HepG2 (cell line): Measurements from ENCODE around the gene APOA1. TPM values are rescaled to one million over a fixed set of nuclear protein-coding genes. Genes with fewer than 3 reads are reported as not detected.

Experiments
- ADNP ChIP-seq: sonication (generic); formaldehyde crosslinking; IDR thresholded peaks from 2 replicates; pipeline ENCODE4 v1.4.0; 2020; ENCODE audit warnings: missing genetic modification reagents
- HDAC1 ChIP-seq: sonication (generic); formaldehyde crosslinking; IDR thresholded peaks from 2 replicates; pipeline ENCODE4 v1.5.1; 2020; ENCODE audit warnings: mild to moderate bottlenecking, missing genetic modification reagents
- MIER3 ChIP-seq: IDR thresholded peaks from 2 replicates; pipeline ENCODE4 v1.6.1; 2016; ENCODE audit warnings: missing compliant biosample characterization, borderline replicate concordance
- NFKB2 ChIP-seq: sonication (generic); formaldehyde crosslinking; IDR thresholded peaks from 2 replicates; pipeline ENCODE4 v1.4.0; 2020; ENCODE audit warnings: missing genetic modification reagents, borderline replicate concordance
- PITX1 ChIP-seq: sonication (generic); formaldehyde crosslinking; IDR thresholded peaks from 2 replicates; pipeline ENCODE4 v1.5.1; 2020; ENCODE audit warnings: mild to moderate bottlenecking, missing genetic modification reagents
- POLR2A ChIP-seq, 2 experiments: IDR thresholded peaks; 2 replicates each; pipeline ENCODE4 v1.6.1; 2011; ENCODE audit warnings: low read depth in 2 of 2, low read length in 2 of 2, mild to moderate bottlenecking in 1 of 2, moderate library complexity in 1 of 2; ENCODE audit not compliant: insufficient read depth in 1 of 2
- ZFP37 ChIP-seq: sonication (generic); formaldehyde crosslinking; IDR thresholded peaks from 2 replicates; pipeline ENCODE4 v1.4.0; 2020; ENCODE audit warnings: missing genetic modification reagents, borderline replicate concordance
- ZKSCAN1 ChIP-seq: fragments of 150-350 bp; IDR thresholded peaks from 2 replicates; pipeline ENCODE4 v1.6.1; 2014; ENCODE audit warnings: low read length
- ZMYM3 ChIP-seq: sonication (generic); formaldehyde crosslinking; IDR thresholded peaks from 2 replicates; pipeline ENCODE4 v1.5.1; 2020; ENCODE audit warnings: mild to moderate bottlenecking, missing genetic modification reagents
- ZNF563 ChIP-seq: sonication (generic); formaldehyde crosslinking; IDR thresholded peaks from 2 replicates; pipeline ENCODE4 v1.8.0; 2022; ENCODE audit warnings: mild to moderate bottlenecking, moderate library complexity, missing genetic modification reagents
- ZNF644 ChIP-seq: IDR thresholded peaks from 2 replicates; pipeline ENCODE4 v1.6.1; 2016; ENCODE audit warnings: low read depth
- polyA plus RNA-seq, 8 experiments: library from polyadenylated mRNA; depleted of rRNA in 3 of 8; stranded (reverse) in 7 of 8; unstranded in 1 of 8; fragments of >200 nt; fragmentation: Illumina TruSeq in 4 of 8; extraction: Trizol in 4 of 8; gene quantifications; 2 replicates each; pipeline versions ENCODE4 v1.2.1 to v1.2.3, GENCODE V29; 2011 to 2016; ENCODE audit warnings: low read depth in 4 of 8, missing spikeins in 1 of 8, mixed read lengths in 1 of 8; ENCODE audit not compliant: insufficient read depth in 1 of 8
- total RNA-seq, 5 experiments: library from RNA; depleted of rRNA; stranded (reverse); fragments of >200 nt; fragmentation: Illumina TruSeq; extraction: Trizol; gene quantifications; 2 replicates each; pipeline ENCODE4 v1.2.3, GENCODE V29; 2016; ENCODE audit warnings: low read depth in 1 of 5
- TF ChIP-seq, protein P1 (sequence below): sonication (generic); formaldehyde crosslinking; IDR thresholded peaks from 2 replicates; pipeline ENCODE4 v1.4.0; 2020; ENCODE audit warnings: missing genetic modification reagents
- TF ChIP-seq, protein P2 (sequence below), 2 experiments: IDR thresholded peaks; 2 replicates each; pipeline ENCODE4 v1.6.1; 2011 to 2012; ENCODE audit warnings: low read length in 2 of 2, borderline replicate concordance in 1 of 2, low read depth in 1 of 2, mild to moderate bottlenecking in 1 of 2, moderate library complexity in 1 of 2
- TF ChIP-seq, protein P3 (sequence below): IDR thresholded peaks from 2 replicates; pipeline ENCODE4 v1.6.1; 2012; ENCODE audit warnings: inconsistent platforms
- TF ChIP-seq, protein P4 (sequence below): sonication (generic); formaldehyde crosslinking; IDR thresholded peaks from 2 replicates; pipeline ENCODE4 v1.8.1; 2023; ENCODE audit warnings: missing genetic modification reagents, mild to moderate bottlenecking, borderline replicate concordance
- TF ChIP-seq, protein P5 (sequence below): sonication (generic); formaldehyde crosslinking; conservative IDR thresholded peaks from 2 replicates; pipeline ENCODE4 v1.8.0; 2022; ENCODE audit warnings: low read depth, missing genetic modification reagents
- TF ChIP-seq, protein P6 (sequence below): sonication (generic); formaldehyde crosslinking; IDR thresholded peaks from 2 replicates; pipeline ENCODE4 v1.5.0; 2020; ENCODE audit warnings: mild to moderate bottlenecking, missing genetic modification reagents

The APOA1 gene
- total and polyA plus RNA-seq, 2 of the 13 experiments (the other 11 are each of a cell fraction or from before 2014, with no cell fraction given): 1,973 to 5,485 TPM

DNA sequence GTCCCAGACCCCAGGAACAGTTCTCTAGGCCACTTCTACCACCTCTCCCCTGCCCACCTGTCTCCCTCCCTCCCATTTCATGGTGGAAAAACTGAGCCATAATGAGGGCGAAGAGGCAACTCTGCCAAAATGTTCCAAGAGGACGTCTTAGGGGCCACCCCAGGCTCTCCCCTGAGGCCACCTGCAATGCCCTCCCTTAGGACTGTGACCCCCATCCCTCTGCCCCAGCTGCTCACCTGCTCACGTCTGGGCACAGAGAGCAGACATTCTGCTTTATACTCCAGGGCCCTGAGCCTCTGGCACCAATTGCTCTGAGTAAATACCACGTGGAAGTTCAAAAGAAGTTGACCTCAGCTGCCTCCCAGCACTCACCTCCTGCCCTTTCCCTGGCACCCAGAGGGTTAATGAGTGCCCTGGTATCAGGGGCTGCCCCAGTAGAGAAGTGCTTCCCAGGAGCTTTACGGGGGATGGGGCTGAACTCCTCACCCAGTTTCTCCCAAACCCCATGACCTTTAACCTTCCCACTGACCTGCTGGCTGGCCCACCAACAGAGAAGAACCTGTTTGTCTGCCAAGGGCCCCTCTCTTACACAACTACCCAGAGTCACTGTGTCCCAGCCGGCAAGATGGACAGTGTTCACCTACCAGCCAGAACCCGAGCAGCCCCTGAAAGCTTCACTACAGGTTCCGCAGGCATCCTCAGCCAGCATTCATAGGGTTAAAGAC lies 45.1 kb downstream of the APOA1 start (continued):
- TF ChIP-seq, protein P1, sequence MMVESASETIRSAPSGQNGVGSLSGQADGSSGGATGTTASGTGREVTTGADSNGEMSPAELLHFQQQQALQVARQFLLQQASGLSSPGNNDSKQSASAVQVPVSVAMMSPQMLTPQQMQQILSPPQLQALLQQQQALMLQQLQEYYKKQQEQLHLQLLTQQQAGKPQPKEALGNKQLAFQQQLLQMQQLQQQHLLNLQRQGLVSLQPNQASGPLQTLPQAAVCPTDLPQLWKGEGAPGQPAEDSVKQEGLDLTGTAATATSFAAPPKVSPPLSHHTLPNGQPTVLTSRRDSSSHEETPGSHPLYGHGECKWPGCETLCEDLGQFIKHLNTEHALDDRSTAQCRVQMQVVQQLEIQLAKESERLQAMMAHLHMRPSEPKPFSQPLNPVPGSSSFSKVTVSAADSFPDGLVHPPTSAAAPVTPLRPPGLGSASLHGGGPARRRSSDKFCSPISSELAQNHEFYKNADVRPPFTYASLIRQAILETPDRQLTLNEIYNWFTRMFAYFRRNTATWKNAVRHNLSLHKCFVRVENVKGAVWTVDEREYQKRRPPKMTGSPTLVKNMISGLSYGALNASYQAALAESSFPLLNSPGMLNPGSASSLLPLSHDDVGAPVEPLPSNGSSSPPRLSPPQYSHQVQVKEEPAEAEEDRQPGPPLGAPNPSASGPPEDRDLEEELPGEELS: peak; percentile 59; the same call in 1 of the 2 replicates
- TF ChIP-seq ZFP37 (CRISPR knock-in tag) (no peak), POLR2A (IDR thresholded peaks at IDR 0.05; ENCODE audit: insufficient read depth in 1 of 2, low read depth in 2 of 2, low read length in 2 of 2) (peak; percentile 86 to 90), NFKB2 (CRISPR knock-in tag) (no peak), ZKSCAN1 (no peak), MIER3 (CRISPR knock-in tag) (peak; percentile 37; the same call in 1 of the 2 replicates), PITX1 (CRISPR knock-in tag) (peak; percentile 55; the same call in 1 of the 2 replicates), ZNF644 (CRISPR knock-in tag) (0 out of 2 replicates have a peak, but pooled peaks have one; percentile 13), ADNP (CRISPR knock-in tag) (peak; percentile 21; the same call in 1 of the 2 replicates), HDAC1 (CRISPR knock-in tag) (peak; percentile 55; the same call in 1 of the 2 replicates), ZNF563 (CRISPR knock-in tag) (peak; percentile 54; the same call in 1 of the 2 replicates), ZMYM3 (CRISPR knock-in tag) (peak; percentile 69)
- TF ChIP-seq, protein P2, sequence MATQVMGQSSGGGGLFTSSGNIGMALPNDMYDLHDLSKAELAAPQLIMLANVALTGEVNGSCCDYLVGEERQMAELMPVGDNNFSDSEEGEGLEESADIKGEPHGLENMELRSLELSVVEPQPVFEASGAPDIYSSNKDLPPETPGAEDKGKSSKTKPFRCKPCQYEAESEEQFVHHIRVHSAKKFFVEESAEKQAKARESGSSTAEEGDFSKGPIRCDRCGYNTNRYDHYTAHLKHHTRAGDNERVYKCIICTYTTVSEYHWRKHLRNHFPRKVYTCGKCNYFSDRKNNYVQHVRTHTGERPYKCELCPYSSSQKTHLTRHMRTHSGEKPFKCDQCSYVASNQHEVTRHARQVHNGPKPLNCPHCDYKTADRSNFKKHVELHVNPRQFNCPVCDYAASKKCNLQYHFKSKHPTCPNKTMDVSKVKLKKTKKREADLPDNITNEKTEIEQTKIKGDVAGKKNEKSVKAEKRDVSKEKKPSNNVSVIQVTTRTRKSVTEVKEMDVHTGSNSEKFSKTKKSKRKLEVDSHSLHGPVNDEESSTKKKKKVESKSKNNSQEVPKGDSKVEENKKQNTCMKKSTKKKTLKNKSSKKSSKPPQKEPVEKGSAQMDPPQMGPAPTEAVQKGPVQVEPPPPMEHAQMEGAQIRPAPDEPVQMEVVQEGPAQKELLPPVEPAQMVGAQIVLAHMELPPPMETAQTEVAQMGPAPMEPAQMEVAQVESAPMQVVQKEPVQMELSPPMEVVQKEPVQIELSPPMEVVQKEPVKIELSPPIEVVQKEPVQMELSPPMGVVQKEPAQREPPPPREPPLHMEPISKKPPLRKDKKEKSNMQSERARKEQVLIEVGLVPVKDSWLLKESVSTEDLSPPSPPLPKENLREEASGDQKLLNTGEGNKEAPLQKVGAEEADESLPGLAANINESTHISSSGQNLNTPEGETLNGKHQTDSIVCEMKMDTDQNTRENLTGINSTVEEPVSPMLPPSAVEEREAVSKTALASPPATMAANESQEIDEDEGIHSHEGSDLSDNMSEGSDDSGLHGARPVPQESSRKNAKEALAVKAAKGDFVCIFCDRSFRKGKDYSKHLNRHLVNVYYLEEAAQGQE (IDR thresholded peaks at IDR 0.05; ENCODE audit: borderline replicate concordance in 1 of 2, low read depth in 1 of 2, low read length in 2 of 2): peak in 1 of 2 experiments; percentile 31; a peak in 1 of 4 replicates
- TF ChIP-seq, protein P3, sequence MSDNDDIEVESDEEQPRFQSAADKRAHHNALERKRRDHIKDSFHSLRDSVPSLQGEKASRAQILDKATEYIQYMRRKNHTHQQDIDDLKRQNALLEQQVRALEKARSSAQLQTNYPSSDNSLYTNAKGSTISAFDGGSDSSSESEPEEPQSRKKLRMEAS: peak; percentile 88
- TF ChIP-seq, protein P4, sequence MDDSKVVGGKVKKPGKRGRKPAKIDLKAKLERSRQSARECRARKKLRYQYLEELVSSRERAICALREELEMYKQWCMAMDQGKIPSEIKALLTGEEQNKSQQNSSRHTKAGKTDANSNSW (CRISPR knock-in tag): 0 out of 2 replicates have a peak, but pooled peaks have one; percentile 27
- TF ChIP-seq, protein P5, sequence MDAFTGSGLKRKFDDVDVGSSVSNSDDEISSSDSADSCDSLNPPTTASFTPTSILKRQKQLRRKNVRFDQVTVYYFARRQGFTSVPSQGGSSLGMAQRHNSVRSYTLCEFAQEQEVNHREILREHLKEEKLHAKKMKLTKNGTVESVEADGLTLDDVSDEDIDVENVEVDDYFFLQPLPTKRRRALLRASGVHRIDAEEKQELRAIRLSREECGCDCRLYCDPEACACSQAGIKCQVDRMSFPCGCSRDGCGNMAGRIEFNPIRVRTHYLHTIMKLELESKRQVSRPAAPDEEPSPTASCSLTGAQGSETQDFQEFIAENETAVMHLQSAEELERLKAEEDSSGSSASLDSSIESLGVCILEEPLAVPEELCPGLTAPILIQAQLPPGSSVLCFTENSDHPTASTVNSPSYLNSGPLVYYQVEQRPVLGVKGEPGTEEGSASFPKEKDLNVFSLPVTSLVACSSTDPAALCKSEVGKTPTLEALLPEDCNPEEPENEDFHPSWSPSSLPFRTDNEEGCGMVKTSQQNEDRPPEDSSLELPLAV (CRISPR knock-in tag): no peak
- TF ChIP-seq, protein P6, sequence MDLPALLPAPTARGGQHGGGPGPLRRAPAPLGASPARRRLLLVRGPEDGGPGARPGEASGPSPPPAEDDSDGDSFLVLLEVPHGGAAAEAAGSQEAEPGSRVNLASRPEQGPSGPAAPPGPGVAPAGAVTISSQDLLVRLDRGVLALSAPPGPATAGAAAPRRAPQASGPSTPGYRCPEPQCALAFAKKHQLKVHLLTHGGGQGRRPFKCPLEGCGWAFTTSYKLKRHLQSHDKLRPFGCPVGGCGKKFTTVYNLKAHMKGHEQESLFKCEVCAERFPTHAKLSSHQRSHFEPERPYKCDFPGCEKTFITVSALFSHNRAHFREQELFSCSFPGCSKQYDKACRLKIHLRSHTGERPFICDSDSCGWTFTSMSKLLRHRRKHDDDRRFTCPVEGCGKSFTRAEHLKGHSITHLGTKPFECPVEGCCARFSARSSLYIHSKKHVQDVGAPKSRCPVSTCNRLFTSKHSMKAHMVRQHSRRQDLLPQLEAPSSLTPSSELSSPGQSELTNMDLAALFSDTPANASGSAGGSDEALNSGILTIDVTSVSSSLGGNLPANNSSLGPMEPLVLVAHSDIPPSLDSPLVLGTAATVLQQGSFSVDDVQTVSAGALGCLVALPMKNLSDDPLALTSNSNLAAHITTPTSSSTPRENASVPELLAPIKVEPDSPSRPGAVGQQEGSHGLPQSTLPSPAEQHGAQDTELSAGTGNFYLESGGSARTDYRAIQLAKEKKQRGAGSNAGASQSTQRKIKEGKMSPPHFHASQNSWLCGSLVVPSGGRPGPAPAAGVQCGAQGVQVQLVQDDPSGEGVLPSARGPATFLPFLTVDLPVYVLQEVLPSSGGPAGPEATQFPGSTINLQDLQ: peak; percentile 46; the same call in 1 of the 2 replicates
